GM19324 (cell line): ENCODE measurements around the gene NATD1.
"Not testable (repeated sequence)": the region's sequence is repeated elsewhere in the genome, so short reads cannot be mapped to it uniquely, and the experiment has no call there.

Experiments used
- ATAC-seq: cut with Tn5 transposase; IDR thresholded peaks from one replicate; pipeline ENCODE4 v1.9.1; 2021; ENCODE audit warnings: mild to moderate bottlenecking, moderate library complexity; ENCODE audit not compliant: unreplicated experiment, low FRiP score

Gene NATD1

DNA sequence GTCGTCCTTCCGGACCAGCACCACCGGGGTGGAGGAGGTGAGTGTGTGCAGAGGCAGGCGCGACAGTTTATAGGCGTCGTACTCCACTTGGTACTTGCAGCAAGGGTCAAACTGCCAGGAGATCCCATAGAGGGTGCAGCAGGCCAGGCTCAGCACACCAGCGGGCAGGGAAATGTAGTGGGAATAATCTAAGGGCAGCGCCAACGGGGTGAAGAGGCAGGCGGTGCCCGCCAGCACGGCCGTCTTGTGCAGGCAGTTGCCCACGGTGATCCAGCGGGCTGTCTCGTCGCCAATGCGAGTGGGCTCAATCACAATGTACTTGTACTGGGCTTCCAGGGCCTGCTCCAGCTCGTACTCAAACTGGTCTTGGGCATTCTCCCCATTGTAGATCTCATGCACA, 54.8 kb downstream of the NATD1 start:
- ATAC-seq, result no peak

DNA sequence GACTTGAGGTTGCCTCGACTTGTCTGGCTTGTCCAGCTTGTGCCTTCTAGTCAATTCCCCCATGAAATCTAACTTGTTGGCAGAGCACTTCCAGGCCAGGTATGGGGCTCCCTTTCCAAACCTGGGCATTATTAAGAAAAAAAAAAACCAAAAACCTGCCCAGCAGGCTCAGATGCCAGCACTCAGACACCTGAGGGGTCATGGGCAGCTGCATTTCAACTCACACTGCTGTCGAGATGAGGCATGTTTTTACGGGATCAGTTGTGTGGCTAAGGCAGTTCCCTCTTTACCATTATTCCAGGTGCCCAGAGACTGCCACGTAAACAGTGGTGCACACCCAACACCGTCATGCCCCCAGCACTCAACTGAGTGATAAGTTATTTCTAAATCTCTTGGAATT, 57.1 kb downstream of the NATD1 start:
- no peak for ATAC-seq

DNA sequence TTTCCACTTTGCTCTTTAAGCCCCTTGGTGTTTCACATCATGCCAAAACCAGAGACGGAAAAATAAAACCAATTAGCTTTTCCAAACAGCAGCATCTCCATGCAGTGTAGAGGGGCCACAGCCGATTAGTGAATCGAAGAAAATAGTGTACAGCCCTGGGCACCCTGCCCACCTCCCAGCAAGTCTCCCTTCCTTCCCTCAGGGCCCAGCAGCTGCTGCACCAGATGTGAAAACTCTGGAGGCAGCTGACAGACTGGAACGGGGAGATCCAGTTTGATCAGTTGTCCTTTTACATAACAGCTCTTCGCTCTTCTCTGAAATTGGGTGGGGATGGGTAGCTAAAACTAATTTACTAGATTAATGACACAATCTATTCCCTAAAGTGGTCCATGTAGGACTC, 58.5 kb downstream of the NATD1 start:
- no peak for ATAC-seq

DNA sequence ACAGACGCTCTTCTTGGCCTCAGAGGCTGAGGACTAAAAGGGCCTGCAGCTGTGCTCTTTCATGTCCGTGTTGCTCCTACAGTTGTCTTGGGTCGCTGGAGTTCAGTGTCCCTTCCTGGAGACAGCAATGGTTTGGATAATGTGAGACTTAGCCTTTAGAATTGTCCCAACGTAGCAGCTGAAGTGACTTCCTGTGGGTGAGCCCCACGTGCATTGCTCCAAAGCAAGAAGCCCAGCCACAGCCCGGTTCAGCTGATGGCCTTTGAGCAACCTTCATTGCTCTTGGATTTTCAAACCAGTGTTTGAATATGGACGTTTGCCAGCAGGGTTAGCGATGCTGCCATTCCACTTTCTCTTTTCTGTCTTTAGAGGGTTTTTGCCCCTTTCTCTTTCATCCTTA, 59.0 kb downstream of the NATD1 start:
- no peak for ATAC-seq

DNA sequence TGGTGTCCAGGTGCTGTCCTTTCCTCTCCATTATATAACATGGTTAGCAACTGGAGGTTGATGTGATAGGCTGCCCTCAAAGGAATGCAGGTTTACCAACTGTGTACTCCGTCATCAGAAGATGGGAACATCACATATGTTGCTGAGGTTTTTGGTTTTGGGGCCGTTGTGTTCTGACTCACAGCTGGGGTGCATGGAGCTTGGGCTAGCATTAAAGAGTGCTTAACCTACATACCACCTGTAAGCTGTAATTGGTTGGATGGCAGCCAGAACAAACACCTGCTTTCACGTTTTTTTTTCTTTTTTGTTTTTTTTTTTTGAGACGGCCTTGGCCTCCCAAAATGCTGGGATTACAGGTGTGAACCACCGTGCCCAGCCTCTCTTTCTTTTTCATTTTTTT, 60.2 kb downstream of the NATD1 start:
- no peak for ATAC-seq

DNA sequence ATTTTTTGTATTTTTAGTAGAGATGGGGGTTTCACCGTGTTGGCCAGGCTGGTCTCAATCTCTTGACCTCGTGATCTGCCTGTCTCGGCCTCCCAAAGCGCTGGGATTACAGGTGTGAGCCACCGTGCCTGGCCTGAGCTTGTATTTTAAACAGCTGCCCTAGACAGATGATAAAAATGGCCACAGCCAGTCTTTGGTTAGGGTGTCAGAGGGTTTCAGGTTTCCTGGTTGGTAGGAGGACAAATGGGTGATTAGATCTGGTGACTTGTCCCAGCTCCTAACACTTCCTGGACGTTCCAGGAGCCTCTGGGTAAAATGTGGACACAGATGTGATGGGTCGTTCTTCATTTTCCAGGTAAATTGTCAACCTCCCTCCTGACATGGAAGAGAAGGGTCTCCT, 60.8 kb downstream of the NATD1 start:
- ATAC-seq, result not testable (repeated sequence)

DNA sequence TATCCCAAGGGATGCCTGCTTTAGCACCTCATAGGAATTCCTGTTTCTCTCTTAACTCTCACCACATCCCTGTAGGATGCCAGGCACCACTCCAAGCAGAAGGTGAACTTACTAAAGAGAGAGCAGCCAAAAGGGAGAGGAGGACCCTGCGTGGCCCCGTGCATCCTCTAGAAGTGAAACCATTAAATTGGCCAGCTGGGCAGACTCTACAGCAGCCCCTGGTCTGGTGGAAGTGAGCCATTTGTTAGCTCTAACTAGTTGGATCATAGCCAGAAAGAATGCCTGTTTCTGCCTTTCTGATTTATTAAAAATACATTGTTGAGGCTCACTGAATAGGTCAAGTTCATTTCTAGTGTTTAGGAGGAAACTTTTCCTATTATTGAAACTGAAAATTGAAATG, 61.5 kb downstream of the NATD1 start:
- no peak for ATAC-seq

DNA sequence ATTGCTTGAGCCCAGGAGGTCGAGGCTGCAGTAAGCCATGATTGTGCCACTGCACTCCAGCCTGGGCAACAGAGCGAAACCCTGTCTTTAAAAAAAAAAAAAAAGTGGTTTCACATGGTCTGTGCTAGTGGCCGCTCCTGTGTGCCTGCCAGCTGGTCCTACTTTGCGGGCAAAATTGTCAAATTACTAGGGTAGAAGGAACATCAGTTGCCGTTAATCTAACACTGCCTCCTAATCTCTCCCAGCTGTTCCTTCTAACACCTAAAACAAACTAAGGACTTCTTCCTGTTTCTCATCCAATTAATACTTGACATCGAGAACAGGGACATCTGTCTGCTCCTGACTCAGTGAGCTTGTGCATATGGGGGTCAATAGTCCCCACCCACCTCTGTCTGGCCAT, 63.1 kb downstream of the NATD1 start:
- ATAC-seq, result no peak

DNA sequence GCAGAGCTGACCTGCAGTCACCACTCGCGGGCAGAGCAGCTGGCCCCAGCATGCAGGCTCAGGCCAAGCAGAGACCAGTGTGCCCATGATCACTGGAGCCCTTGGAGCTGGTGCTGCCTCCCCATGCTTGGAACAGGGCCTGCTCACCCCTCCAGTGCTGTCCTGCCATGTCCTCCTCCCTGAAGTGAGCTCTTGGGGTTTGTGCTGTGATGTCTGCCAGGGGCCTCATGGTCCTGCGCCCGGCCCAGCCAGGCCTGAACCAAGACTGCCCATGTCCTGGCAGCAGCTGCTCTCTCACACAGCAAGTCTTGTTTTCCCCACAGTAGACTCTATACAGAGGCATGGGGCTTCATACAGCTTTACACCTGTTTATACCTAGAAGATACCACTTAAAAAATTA, 63.8 kb downstream of the NATD1 start:
- no peak for ATAC-seq
